Stimulated activated naive CD4-positive, alpha-beta T cell (primary cell): Measurements from ENCODE around the gene PHACTR3.

Source experiments
- DNase-seq, 6 experiments: peaks; one replicate each; lab custom pipeline; 2025; lab: John Stamatoyannopoulos, UW

PHACTR3 gene

DNA sequence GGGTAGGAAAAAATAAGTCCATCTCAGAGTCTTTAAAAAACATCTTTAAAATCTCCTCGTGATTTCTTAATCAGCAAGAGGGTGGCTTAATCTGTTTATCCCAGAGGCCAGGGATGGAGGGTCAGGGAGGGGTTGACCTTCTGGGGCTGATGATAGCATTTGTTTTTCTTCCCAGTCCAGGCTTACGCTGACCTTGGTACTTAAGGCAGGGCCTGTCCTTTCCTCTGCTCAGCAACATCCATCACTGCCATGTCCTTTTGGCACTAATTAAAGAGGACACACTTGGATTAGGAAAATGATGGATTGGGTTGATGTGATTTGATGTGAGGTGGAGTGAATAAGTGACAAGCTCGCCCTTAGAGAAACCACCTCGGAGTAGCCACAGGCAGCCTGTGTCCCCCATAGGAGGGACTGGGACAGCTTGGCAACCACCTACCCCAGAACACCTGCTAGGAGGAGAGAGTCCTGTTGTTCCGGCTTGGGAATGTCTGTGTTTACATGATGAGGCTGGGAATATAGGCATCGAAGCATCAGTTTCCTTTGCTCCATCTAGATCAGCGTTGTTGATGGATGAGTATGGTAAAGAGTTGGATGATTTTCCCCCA lies 44.2 kb downstream of the PHACTR3 start:
- DNase-seq, result no peak

DNA sequence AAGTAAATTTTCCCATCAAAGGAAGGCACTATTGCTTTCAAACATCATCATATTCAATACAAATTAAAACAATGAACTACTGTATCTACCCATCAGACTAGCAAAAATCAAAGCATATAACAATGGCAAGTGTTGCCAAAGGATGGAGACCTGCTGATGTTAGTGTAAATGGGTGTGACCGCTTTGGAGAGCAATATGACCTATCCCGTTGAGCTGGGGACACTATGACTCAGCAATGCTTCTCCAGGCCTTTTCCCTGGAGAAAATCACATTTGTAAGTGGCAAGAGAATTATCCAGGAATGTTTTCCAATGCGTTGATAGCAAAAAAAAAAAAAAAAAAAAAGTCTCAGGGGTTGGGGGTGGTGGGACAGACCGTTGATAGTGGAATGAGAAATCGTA lies 46.1 kb downstream of the PHACTR3 start:
- no peak for DNase-seq

GRCh38 chr20:59652381-59652780 lies 48.0 kb downstream of the PHACTR3 start:
- DNase-seq, result no peak

GRCh38 chr20:59656417-59656816 lies 52.1 kb downstream of the PHACTR3 start:
- DNase-seq, result no peak

GRCh38 chr20:59657459-59658046 lies 53.2 kb downstream of the PHACTR3 start:
- DNase-seq, result no peak

DNA sequence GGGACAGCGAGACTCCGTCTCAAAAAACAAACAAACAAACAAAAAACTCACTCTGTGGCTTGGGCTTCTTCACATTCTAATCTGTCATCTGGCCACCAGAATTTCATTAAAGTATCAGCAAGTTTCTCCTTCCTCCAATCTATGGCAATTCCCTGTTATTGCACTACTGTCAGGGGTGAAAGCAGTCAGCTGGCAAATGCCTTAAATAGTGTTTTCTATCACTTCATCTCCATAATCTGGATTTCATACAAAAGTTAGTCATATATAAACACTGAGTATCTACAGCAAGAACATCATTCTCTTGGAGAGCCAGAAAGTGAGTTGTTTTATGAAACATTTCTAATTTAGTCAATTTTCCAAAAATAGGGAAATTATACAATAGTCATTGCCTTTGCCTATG lies 56.1 kb downstream of the PHACTR3 start:
- DNase-seq, result no peak

GRCh38 chr20:59661153-59661552 lies 56.8 kb downstream of the PHACTR3 start:
- DNase-seq, result no peak

- DNase-seq, result no peak
These were observed 57.3 kb downstream of the PHACTR3 start for GRCh38 chr20:59661621-59662020.

GRCh38 chr20:59662161-59662560 lies 57.8 kb downstream of the PHACTR3 start:
- DNase-seq, result no peak

DNA sequence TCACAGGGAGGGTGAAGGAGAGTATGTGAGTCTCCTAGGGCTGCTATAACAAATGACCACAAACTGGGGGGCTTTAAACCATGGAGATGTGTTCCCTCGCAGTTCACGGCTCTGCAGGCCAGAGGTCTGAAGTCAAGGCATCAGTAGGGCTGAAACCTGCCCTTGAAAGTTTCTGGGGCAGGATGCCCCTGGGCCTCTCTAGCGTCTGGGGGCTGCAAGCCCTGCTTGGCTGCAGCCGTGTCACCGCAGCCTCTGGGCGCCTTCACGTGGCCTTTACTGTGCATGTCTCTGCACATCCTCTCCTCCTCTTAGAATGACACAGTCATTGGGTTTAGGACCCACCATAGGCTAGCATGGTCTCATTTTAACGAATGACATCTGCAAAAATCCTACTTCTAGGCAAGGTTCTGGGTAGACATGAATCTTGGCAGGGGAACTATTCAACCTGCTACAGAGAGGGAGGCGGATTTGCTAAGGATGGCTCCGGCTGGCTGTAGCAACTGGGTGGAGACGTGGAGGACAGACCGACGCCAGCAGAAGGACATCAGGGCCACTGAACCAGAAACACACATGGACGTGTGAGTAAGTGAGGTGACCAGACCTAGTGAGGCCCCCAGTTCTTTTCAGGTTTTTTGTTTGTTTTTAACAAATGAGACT lies 58.6 kb downstream of the PHACTR3 start:
- DNase-seq, result no peak

DNA sequence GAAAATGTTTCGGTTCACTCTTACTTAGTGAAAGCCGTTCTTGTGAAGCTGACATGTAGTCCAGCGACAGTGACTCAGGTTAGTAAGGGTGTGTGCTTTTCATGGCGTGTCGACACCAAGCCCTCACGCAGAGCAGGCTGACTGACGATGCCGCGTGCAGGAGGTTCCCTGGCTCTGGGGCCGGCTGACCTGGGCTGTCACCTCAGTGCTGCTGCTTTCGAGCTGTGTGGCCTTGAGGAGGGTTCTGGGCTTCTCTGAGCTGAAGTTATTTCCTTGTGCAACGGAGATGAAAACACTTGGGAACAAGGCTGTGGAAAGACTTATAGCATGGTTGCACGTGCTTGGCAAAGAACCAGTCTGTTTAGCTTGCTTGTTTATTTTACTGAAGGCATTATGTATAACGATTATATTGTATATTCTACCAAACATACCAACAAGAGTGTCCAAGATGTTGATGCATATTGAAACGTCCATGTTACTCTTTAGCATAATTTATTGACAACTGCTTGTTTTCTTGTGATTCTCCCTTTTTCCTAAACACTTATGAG lies 59.2 kb downstream of the PHACTR3 start:
- no peak for DNase-seq

DNA sequence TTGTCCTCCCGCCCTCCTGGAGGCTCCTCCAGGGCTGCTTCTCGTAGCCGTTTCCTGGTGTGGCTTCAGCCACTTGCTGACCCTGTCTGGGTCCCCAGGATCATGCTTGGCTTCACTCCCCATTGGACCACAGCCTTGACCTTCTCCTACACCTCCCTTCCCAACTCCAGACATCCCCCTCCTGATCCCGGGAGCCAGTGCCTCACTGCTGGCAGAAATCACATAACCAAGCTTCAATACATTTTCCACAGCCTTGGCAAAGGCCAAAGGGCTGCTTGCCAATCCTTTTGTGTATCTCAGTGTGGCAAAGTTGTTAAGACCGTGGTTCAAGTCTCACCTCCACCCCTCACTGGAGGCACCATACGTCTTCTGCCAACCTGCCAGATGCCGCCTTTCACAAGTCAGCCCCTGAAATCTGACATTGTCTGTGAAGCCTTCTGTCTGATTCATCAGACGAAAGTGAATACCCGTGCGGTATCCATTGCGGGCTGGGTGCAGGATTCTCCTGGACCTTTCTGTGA lies 60.1 kb downstream of the PHACTR3 start:
- no peak for DNase-seq

DNA sequence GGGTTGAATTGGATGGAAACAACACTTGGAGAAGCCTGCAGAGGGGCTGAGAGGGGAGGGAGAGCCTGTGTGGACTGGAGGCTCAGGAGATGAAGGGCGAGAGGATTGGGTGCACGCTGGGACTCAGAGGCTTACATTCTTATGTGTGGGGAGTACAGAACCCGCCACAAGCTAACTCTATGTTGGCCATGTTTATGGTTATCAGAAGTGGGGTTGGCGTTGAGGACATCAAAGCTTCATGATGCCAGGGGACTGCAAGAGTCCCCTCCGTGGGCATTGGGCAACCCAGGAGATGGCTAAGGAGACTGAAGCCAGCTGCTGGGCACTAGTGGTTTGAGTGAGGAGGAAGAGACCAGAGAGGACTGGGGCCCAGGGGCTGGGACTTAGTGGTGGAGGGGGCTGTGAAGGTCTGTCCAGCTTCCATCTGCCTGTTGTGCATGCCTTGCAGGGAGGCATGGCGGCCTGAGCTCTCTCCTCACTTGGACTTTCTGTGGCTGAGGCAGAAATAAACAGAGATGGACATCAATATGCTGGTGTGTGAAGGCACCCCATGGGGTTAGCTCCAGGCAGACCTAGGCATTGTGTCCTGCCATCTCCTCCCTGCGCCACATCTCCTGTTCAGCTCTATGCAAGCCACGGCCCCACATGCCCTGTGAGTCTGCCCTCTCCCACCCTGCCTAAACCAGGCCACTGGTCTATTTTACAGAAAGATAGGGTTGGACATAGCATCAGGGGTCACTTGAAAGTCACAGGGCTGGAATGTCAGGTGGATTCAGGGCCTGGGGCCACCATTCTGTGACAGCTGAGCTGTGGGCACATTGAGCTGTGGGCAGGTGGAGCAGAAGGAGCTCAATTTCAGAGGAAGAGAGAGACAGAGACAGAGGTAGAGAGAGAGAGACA lies 61.6 kb downstream of the PHACTR3 start:
- no peak for DNase-seq

- DNase-seq, result no peak
These were observed 62.2 kb downstream of the PHACTR3 start for GRCh38 chr20:59666586-59666985.

DNA sequence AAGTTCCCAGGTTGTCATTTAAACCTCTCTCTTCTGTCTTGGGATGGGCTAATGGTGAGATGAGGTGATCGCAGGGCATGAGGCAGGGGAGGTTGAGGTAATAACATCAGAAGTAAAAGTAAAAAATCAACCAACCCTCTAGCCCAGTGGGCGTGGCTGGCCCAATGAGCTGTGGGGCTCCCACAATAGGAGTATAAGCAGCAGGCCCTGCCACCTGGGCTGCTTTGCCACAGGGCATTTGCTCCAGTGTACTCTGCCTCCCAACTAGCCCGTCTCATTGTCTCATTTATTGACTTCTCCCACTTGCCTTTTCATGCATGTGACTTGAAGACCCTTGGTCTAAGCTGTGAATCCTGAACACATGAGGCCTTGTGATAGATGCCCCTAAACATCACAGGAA lies 62.8 kb downstream of the PHACTR3 start:
- no peak for DNase-seq

DNA sequence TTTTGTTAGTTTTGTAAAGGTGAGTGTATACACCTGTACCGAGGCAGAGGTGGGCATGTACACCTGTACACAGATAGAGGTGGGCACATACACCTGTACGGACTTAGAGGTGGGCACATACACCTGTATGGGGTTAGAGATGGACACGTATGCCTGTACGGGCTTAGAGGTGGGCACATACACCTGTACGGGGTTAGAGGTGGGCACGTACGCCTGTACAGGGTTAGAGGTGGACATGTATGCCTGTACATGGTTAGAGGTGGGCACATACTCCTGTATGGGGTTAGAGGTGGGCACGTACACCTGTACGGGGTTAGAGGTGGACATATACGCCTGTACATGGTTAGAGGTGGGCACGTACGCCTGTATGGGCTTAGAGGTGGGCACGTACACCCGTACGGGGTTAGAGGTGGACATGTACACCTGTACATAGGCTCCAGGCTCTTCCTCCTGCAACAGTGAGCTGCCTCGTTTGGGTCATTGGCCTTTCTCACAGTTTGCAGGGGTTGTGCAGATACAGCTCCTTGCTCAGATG lies 63.7 kb downstream of the PHACTR3 start:
- DNase-seq, result no peak

DNA sequence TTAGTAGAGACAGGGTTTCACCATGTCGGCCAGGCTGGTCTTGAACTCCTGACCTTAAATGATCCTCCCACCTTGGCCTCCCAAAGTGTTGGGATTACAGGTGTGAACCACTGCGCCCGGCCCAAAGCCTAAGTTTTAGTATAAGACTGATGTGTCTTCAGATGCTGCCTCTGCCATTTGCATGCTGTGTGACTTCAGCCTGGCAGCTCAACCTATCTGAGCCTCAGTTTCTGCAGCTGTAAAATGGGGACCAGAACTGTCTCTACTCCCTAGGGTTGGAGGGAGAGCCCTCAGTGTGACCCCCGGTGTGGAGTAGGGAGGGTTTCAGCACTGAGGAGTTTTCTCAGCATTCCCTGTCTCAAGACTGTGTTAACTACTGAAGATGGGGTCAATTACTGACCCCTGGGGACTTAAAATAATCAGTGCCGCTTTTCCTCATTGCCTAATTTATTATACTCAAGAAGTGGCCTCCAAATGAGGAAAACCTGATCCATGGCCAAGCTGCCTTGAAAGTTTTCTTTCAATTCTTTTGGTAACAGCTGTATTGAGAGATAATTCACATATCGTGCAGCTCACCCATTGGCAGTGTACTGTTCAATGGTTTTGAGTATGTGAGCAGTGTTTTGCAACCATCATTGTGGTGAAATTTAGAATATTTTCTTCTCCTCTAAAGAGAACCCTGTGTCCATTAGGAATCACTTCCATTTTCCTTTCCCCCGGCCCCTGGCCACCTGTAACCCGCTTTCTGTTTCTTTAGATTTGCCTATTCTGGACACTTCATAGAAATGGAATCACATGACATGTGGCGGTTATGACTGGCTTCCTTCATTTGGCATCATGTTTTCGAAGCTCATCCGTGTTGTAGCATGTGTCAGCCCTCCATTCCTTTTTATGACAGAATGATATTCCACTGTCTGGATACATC lies 64.8 kb downstream of the PHACTR3 start:
- no peak for DNase-seq

- DNase-seq, result no peak
These were observed 66.6 kb downstream of the PHACTR3 start for GRCh38 chr20:59670786-59671492.

DNA sequence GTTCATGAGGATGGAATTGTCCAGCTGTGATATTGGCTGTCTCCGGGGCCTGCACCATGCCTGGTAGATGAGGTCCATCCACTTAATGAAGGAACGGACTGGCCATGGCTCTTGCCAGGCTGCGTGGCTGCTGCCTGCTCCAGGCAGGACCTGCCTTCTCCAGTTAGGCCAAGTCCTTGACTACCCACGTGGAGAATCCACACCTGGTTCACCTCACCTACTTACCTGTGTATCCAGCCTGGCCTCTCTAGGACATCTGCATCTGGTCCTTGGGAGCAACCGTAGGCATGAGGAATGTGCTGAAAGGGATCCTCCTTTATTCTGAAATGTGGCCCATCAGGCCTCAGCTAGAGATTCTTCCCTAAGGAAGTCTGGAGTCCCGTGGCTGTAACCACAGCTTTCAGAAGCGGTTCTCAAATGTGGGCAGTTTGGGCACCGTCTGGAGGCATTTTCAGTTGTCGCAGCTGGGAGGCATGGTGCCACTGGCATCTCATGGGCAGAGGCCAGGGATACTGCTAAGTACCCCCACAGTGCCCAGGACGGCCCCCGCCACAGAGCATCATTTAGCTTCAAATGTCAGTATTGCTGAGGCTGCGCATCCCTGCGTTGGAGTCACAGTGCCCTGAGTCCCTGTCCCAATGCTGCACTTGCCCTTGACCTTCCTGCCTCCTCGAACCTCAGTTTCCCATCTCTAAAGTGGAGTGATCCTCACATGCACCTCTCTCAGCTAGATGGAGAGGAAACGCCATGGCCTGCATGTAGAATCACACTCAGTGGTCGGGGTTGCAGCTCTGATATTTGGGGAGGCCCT lies 67.5 kb downstream of the PHACTR3 start:
- DNase-seq, result no peak
